GM21619 (cell line): ENCODE results near the gene B3GLCT.
"Not testable (repeated sequence)": the region's sequence is repeated elsewhere in the genome, so short reads cannot be mapped to it uniquely, and the experiment has no call there.

ENCODE experiments used
- ATAC-seq: cut with Tn5 transposase; IDR thresholded peaks from one replicate; pipeline ENCODE4 v1.9.1; 2021; ENCODE audit not compliant: unreplicated experiment

The B3GLCT gene

DNA sequence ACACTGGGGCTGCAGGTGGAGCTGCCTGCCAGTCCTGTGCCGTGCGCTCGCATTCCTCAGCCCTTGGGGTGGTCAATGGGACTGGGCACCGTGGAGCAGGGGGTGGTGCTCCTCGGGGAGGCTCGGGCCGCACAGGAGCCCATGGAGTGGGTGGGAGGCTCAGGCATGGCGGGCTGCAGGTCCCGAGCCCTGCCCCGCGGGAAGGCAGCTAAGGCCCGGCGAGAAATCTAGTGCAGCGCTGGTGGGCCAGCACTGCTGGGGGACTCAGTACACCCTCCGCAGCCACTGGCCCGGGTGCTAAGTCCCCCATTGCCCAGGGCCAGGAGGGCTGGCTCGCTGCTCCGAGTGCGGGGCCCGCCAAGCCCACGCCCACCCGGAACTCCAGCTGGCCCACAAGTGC, 139.8 kb downstream of the B3GLCT start:
- not testable (repeated sequence) for ATAC-seq

DNA sequence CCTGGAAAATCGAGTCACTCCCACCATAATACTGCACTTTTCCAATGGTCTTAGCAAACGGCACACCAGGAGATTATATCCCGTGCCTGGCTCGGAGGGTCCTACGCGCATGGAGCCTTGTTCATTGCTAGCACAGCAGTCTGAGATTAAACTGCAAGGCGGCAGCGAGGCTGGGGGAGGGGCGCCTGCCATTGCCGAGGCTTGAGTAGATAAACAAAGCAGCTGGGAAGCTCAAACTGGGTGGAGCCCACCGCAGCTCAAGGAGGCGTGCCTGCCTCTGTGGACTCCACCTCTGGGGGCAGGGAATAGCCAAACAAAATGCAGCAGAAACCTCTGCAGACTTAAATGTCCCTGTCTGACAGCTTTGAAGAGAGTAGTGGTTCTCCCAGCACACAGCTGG, 141.1 kb downstream of the B3GLCT start:
- not testable (repeated sequence) for ATAC-seq

GRCh38 chr13:31346891-31347290, 147.1 kb downstream of the B3GLCT start:
- ATAC-seq, result no peak

DNA sequence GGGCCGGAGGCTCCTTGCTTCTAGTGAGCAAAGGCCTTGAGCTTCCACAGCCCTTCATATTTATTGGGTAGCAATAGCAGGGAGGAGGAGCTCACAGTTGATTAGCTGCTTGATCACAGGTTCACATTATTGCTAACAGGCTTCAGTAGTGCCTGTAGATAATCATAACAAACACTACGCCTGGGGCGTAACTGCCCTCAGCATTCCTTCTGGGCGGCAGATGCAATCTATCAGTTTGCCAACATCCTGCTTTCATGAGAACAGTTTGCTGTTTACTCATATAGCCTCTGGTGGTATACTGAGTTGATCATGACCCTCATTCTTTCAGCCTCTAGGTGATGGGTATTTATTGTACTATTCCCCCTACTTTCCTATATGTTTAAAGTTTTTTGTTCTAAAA, 149.4 kb downstream of the B3GLCT start:
- no peak for ATAC-seq

GRCh38 chr13:31350560-31350959, 150.8 kb downstream of the B3GLCT start:
- no peak for ATAC-seq

GRCh38 chr13:31351376-31351775, 151.6 kb downstream of the B3GLCT start:
- no peak for ATAC-seq

DNA sequence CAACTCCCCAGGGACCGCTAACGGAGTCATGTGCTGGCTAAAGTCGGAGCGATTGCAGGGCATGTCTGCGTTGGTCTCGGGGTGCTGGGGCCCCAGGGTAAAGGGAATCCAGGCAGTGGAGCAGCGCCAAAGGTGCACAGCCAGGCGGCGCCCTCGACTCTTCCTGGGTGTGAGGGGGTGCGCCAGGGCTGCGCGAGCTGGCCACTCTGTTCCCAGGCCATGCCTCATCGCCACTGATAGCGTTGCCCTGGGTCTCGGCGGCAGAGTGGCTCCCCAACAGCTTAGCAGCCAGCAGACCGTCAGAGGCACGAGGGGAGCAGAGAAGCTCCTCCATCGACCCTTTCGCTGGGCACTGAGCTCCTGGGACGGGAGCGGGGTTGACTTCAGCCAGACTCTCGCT, 152.7 kb downstream of the B3GLCT start:
- no peak for ATAC-seq

DNA sequence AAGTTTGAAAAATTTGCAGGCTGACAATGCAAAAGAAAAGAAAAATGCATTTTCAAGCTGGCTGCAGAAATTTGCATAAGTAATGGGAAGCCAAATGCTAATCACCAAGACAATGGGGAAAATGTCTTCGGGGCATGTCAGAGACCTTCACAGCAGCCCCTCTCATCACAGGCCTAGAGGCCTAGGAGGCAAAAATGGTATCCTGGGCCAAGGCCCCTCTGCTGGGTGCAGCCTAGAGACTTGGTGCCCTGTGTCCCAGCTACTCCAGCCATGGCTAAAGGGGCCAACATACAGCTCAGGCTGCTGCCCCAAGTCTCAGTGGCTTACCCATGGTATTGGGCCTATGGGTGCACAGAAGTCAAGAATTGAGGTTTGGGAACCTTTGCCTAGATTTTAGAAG, 155.2 kb downstream of the B3GLCT start:
- no peak for ATAC-seq

- no peak for ATAC-seq
These were observed 157.2 kb downstream of the B3GLCT start for GRCh38 chr13:31356991-31357390.

DNA sequence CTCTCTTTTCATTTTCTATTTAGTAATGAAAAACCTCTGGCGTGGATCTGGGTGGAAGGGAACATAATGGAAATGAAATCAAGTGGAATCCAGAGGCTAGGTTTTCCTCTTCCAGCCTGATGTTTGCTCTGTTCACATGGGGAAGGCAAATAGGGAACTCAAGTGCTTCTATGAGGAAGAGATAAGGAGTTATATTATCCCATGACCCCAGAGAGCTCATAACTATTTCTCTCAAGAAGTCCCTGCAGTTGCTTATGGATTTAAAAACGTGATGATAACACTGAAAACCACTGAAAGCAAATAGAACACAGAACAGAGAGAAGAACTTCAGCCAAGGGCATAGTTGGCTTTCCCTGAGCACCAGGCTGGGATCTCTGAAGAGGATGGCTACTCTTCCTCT, 157.8 kb downstream of the B3GLCT start:
- ATAC-seq, result no peak

DNA sequence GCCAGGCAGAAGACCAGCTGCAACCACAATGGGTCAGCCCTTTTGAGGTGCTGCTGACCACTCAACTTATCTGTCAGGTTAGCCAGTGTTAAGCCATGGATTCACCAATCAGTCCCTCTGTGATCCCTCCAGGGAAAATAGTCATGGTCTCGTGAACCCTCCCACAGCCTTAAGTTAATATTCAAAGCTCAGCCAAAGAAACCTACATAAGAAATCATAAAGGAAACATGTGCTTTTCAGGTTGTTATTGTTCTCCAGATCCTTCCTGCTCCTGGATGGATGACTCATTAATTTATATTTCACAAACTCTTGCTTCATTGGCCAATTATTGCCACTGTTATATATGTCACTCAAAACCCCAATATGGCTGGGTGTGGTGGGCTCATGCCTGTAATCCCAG, 161.9 kb downstream of the B3GLCT start:
- no peak for ATAC-seq

- no peak for ATAC-seq
These were observed 165.9 kb downstream of the B3GLCT start for GRCh38 chr13:31365630-31366029.

GRCh38 chr13:31367410-31367809, 167.6 kb downstream of the B3GLCT start:
- no peak for ATAC-seq

GRCh38 chr13:31369213-31369612, 169.4 kb downstream of the B3GLCT start:
- ATAC-seq, result no peak

- no peak for ATAC-seq
These were observed 172.7 kb downstream of the B3GLCT start for GRCh38 chr13:31372454-31372853.

DNA sequence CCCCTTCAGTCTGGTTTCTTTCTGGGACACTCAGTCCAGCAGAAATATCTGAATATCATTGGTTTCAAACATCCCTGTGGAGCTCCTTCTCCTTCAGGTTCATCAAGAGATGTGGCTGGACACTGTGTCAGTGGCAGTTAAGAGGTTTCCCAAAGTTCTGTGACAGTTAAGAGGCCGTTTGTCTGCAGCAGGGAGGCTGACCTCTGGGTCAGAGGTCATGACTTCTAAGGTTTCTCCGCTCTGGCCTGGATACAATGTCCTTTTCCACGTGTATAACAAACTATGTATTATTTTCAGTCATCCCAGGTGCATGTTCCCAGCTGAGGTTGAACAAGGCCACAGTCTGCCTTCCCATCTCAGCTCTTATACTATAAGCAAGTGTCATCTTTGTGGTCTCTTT, 174.9 kb downstream of the B3GLCT start:
- ATAC-seq, result no peak

- ATAC-seq, result peak; percentile 69
These were observed 178.2 kb downstream of the B3GLCT start for GRCh38 chr13:31377946-31378345.

DNA sequence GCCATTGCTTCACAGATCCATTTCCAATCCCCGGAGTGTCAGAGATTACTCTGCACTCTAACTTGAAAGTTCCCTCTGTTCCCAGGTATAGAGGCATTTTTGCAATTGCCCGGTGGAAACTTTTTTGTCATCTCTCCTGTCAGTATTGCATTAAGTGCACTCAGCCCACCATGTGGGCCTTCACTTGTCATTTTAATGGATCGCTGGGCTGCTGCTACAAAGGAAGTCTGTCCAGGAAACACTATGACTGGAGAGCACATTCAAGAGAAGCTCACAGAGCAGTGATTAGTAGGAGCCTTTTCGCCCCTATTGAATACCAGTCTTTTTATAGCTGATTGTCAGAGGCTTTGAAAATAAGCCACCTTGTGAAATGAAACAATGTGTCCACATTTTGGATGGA, 180.9 kb downstream of the B3GLCT start:
- ATAC-seq, result no peak
